GM23338 (cell line): ENCODE measurements around the gene RABL3. TPM values are rescaled to one million over a fixed set of nuclear protein-coding genes. Genes with fewer than 3 reads are reported as not detected.

Experiments
- ATAC-seq: fragments of 200-7000 bp; cut with Tn5 transposase; 3 replicates; pipeline ENCODE4 v1.9.1; 2020
- DNase-seq: peaks from one replicate; pipeline ENCODE4 v3.0.0-alpha.2; 2015; ENCODE audit warnings: low spot score
- H2AFZ ChIP-seq: fragments of 200-600 bp; sonication (generic); 2 replicates; pipeline ENCODE4 v1.8.0; 2016; ENCODE audit warnings: antibody characterized with exemption, mild to moderate bottlenecking, moderate library complexity
- H3F3A ChIP-seq: fragments of 200-600 bp; sonication (generic); replicated peaks from 2 replicates; pipeline ENCODE4 v1.8.0; 2017; ENCODE audit warnings: antibody characterized with exemption, mixed run types, low read depth
- H3K27ac ChIP-seq: fragments of 200-600 bp; sonication (generic); 2 replicates; pipeline ENCODE4 v1.6.1; 2016; ENCODE audit warnings: low read depth
- H3K27me3 ChIP-seq: fragments of 200-600 bp; sonication (generic); 2 replicates; pipeline ENCODE4 v1.8.0; 2016; ENCODE audit warnings: mild to moderate bottlenecking, mixed run types, moderate library complexity; ENCODE audit not compliant: insufficient read depth
- H3K36me3 ChIP-seq: fragments of 200-600 bp; sonication (generic); 2 replicates; pipeline ENCODE4 v1.8.0; 2016; ENCODE audit warnings: mild to moderate bottlenecking; ENCODE audit not compliant: insufficient read depth
- H3K4me1 ChIP-seq: fragments of 200-600 bp; sonication (generic); 2 replicates; pipeline ENCODE4 v1.8.0; 2016; ENCODE audit warnings: mild to moderate bottlenecking, moderate library complexity; ENCODE audit not compliant: insufficient read depth
- H3K4me2 ChIP-seq: fragments of 200-600 bp; sonication (generic); 2 replicates; pipeline ENCODE4 v1.7.1; 2017; ENCODE audit warnings: mixed run types
- H3K4me3 ChIP-seq: fragments of 200-600 bp; sonication (generic); 2 replicates; pipeline ENCODE4 v1.6.1; 2016; ENCODE audit warnings: mixed run types
- H3K79me2 ChIP-seq: fragments of 200-600 bp; sonication (generic); replicated peaks from 2 replicates; pipeline ENCODE4 v1.8.0; 2017; ENCODE audit warnings: mild to moderate bottlenecking; ENCODE audit not compliant: insufficient read depth
- H3K9me2 ChIP-seq: fragments of 200-600 bp; sonication (generic); 2 replicates; pipeline ENCODE4 v1.8.0; 2017; ENCODE audit not compliant: insufficient read depth
- H4K20me1 ChIP-seq: fragments of 200-600 bp; sonication (generic); replicated peaks from 2 replicates; pipeline ENCODE4 v1.8.0; 2017; ENCODE audit warnings: mild to moderate bottlenecking; ENCODE audit not compliant: insufficient read depth
- H3K27ac Mint-ChIP-seq: 2 replicates; pipeline ENCODE4 v1.8.0; 2020; ENCODE audit warnings: inconsistent platforms, mild to moderate bottlenecking, moderate library complexity, mixed read lengths
- H3K27me3 Mint-ChIP-seq: 3 replicates; pipeline ENCODE4 v1.8.0; 2022; ENCODE audit warnings: low read depth, mild to moderate bottlenecking, moderate library complexity, mixed read lengths, inconsistent platforms; ENCODE audit not compliant: insufficient read depth, poor library complexity
- H3K36me3 Mint-ChIP-seq: 3 replicates; pipeline ENCODE4 v1.8.0; 2021; ENCODE audit warnings: low read depth, mild to moderate bottlenecking, inconsistent platforms, moderate library complexity, mixed read lengths
- H3K4me1 Mint-ChIP-seq: 3 replicates; pipeline ENCODE4 v1.8.0; 2020; ENCODE audit warnings: mild to moderate bottlenecking, inconsistent platforms, mixed read lengths
- H3K4me3 Mint-ChIP-seq: 3 replicates; pipeline ENCODE4 v1.8.0; 2021; ENCODE audit warnings: moderate library complexity, mild to moderate bottlenecking, inconsistent platforms, mixed read lengths
- H3K9me3 Mint-ChIP-seq: 3 replicates; pipeline ENCODE4 v1.8.0; 2020; ENCODE audit warnings: moderate library complexity, mild to moderate bottlenecking, inconsistent platforms, mixed read lengths
- CREB1 ChIP-seq: fragments of 250-450 bp; sonication (Bioruptor Pico); IDR thresholded peaks from 2 replicates; pipeline ENCODE4 v1.5.0; 2020; ENCODE audit warnings: low read depth, mild to moderate bottlenecking, moderate library complexity
- EZH2 ChIP-seq: fragments of 200-600 bp; sonication (generic); IDR thresholded peaks from one replicate; pipeline ENCODE4 v1.8.0; 2017; ENCODE audit warnings: antibody characterized with exemption, mild to moderate bottlenecking, low read depth; ENCODE audit not compliant: unreplicated experiment
- JUNB ChIP-seq: IDR thresholded peaks from one replicate; pipeline ENCODE4 v1.6.1; 2016; ENCODE audit warnings: antibody characterized with exemption; ENCODE audit not compliant: unreplicated experiment
- NANOG ChIP-seq: IDR thresholded peaks from 2 replicates; pipeline ENCODE4 v1.6.1; 2016; ENCODE audit warnings: antibody characterized with exemption, borderline replicate concordance
- POLR2AphosphoS5 ChIP-seq: IDR thresholded peaks from 2 replicates; pipeline ENCODE4 v1.6.1; 2016; ENCODE audit warnings: antibody characterized with exemption, low read depth
- STAT1 ChIP-seq: IDR thresholded peaks from one replicate; pipeline ENCODE4 v1.6.1; 2016; ENCODE audit warnings: antibody characterized with exemption; ENCODE audit not compliant: unreplicated experiment
- ZNF331 ChIP-seq: fragments of 250-450 bp; sonication (Bioruptor Pico); IDR thresholded peaks from 2 replicates; pipeline ENCODE4 v1.5.0; 2020; ENCODE audit warnings: low read depth, mild to moderate bottlenecking, moderate library complexity
- polyA plus RNA-seq: library from polyadenylated mRNA; unstranded; fragments of >200 nt; fragmentation: Nextera tagmentation; extraction: Ambion mirVana; gene quantifications from 2 replicates; pipeline ENCODE4 v1.2.1, GENCODE V29; 2016
- total RNA-seq: library from RNA; depleted of rRNA; stranded (reverse); fragments of >200 nt; shearing (Covaris generic); gene quantifications from 2 replicates; pipeline ENCODE4 v1.2.3, GENCODE V29; 2014
- TF ChIP-seq, protein P1 (sequence below): IDR thresholded peaks from one replicate; pipeline ENCODE4 v1.6.1; 2018; ENCODE audit warnings: antibody characterized with exemption; ENCODE audit not compliant: unreplicated experiment
- TF ChIP-seq, protein P2 (sequence below), 2 experiments: fragments of 200-600 bp in 1 of 2; sonication (generic) in 1 of 2; conservative IDR thresholded peaks; 2 replicates each; pipeline versions ENCODE4 v1.5.1 to v1.6.1; 2016 to 2017; ENCODE audit warnings: antibody characterized with exemption in 2 of 2, low read depth in 2 of 2, mild to moderate bottlenecking in 2 of 2, moderate library complexity in 1 of 2
- TF ChIP-seq, protein P3 (sequence below): fragments of 250-450 bp; sonication (Bioruptor Pico); IDR thresholded peaks from 2 replicates; pipeline ENCODE4 v1.5.0; 2020; ENCODE audit warnings: mild to moderate bottlenecking, moderate library complexity
- TF ChIP-seq, protein P4 (sequence below): IDR thresholded peaks from 2 replicates; pipeline ENCODE4 v1.6.1; 2016; ENCODE audit warnings: antibody characterized with exemption

RABL3 gene
- total and polyA plus RNA-seq, 2 experiments from 2014 or later = 7.8 to 9.8 TPM

DNA sequence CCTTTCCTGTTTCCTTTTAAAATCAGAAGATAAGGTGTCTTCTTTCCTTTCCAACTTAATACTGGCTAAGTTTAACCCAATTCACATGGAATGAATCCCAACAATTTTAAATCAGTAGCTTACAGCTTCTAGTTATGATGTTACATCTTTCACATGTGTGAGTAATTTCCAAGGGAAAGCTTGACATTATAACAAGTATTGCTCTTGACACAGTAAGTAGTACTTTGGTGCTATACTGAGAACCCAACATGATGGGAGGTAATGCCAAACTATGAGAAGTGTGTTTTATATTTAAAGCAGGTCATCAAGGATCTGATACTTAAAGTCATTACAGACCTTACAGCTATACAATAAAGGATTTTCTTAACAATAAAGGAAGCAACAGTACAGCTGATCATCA lies 29.1 kb downstream of the RABL3 start (continued):
- TF ChIP-seq, protein P1, sequence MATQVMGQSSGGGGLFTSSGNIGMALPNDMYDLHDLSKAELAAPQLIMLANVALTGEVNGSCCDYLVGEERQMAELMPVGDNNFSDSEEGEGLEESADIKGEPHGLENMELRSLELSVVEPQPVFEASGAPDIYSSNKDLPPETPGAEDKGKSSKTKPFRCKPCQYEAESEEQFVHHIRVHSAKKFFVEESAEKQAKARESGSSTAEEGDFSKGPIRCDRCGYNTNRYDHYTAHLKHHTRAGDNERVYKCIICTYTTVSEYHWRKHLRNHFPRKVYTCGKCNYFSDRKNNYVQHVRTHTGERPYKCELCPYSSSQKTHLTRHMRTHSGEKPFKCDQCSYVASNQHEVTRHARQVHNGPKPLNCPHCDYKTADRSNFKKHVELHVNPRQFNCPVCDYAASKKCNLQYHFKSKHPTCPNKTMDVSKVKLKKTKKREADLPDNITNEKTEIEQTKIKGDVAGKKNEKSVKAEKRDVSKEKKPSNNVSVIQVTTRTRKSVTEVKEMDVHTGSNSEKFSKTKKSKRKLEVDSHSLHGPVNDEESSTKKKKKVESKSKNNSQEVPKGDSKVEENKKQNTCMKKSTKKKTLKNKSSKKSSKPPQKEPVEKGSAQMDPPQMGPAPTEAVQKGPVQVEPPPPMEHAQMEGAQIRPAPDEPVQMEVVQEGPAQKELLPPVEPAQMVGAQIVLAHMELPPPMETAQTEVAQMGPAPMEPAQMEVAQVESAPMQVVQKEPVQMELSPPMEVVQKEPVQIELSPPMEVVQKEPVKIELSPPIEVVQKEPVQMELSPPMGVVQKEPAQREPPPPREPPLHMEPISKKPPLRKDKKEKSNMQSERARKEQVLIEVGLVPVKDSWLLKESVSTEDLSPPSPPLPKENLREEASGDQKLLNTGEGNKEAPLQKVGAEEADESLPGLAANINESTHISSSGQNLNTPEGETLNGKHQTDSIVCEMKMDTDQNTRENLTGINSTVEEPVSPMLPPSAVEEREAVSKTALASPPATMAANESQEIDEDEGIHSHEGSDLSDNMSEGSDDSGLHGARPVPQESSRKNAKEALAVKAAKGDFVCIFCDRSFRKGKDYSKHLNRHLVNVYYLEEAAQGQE = no peak
- no peak for TF ChIP-seq EZH2
- no peak for TF ChIP-seq STAT1

DNA sequence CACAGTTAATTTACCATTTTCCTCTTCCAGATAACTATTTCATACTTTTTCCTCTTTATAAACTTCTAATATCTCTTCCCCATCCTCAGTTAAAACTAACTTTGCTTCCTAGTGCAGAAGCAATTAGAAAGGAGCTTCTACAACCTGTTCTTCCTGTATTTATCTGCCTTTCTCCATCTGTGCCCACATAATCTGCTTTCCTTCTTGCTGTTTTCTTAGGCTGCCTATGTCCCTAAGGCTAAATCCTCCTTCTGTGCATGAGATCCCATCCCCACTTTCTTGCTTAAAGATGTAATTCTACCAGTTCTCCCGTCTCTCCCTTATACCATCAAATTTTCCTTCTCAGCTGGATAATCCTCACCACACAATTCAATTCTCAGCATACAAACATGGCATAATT lies 31.9 kb downstream of the RABL3 start:
- H3K36me3 ChIP-seq = no peaks in the 10 kb centered on the region
- Mint-ChIP-seq H3K27me3 (no peaks in the 10 kb centered on the region), H3K36me3 (no peaks in the 10 kb centered on the region), H3K4me1 (peaks cover 3% of the 10 kb centered on the region; the same call in 2 of the 3 replicates), H3K27ac (no peak overlapping the region), H3K4me3 (no peak overlapping the region), H3K9me3 (no peaks in the 10 kb centered on the region)
- H3K4me2 ChIP-seq = no peak overlapping the region
- H3K27me3 ChIP-seq = no peaks in the 10 kb centered on the region
- no peaks in the 10 kb centered on the region for H3K9me2 ChIP-seq
- ATAC-seq (no peak), DNase-seq (no peak)
- no peaks in the 10 kb centered on the region for H4K20me1 ChIP-seq
- H3K4me1 ChIP-seq = no peaks in the 10 kb centered on the region
- no peaks in the 10 kb centered on the region for H3K79me2 ChIP-seq
- H3F3A ChIP-seq = no peaks in the 10 kb centered on the region
- H3K27ac ChIP-seq = no peak overlapping the region
- H3K4me3 ChIP-seq = no peak overlapping the region
- no peak overlapping the region for H2AFZ ChIP-seq
- TF ChIP-seq NANOG = no peak
- no peak for TF ChIP-seq CREB1 (CRISPR knock-in tag)
- no peak for TF ChIP-seq ZNF331 (CRISPR knock-in tag)
- TF ChIP-seq EZH2 = no peak
- TF ChIP-seq POLR2AphosphoS5 = no peak
- TF ChIP-seq STAT1 = no peak
- TF ChIP-seq, protein P2, sequence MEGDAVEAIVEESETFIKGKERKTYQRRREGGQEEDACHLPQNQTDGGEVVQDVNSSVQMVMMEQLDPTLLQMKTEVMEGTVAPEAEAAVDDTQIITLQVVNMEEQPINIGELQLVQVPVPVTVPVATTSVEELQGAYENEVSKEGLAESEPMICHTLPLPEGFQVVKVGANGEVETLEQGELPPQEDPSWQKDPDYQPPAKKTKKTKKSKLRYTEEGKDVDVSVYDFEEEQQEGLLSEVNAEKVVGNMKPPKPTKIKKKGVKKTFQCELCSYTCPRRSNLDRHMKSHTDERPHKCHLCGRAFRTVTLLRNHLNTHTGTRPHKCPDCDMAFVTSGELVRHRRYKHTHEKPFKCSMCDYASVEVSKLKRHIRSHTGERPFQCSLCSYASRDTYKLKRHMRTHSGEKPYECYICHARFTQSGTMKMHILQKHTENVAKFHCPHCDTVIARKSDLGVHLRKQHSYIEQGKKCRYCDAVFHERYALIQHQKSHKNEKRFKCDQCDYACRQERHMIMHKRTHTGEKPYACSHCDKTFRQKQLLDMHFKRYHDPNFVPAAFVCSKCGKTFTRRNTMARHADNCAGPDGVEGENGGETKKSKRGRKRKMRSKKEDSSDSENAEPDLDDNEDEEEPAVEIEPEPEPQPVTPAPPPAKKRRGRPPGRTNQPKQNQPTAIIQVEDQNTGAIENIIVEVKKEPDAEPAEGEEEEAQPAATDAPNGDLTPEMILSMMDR (conservative IDR thresholded peaks at IDR 0.05; ENCODE audit: low read depth in 2 of 2) = no peak
- TF ChIP-seq, protein P3, sequence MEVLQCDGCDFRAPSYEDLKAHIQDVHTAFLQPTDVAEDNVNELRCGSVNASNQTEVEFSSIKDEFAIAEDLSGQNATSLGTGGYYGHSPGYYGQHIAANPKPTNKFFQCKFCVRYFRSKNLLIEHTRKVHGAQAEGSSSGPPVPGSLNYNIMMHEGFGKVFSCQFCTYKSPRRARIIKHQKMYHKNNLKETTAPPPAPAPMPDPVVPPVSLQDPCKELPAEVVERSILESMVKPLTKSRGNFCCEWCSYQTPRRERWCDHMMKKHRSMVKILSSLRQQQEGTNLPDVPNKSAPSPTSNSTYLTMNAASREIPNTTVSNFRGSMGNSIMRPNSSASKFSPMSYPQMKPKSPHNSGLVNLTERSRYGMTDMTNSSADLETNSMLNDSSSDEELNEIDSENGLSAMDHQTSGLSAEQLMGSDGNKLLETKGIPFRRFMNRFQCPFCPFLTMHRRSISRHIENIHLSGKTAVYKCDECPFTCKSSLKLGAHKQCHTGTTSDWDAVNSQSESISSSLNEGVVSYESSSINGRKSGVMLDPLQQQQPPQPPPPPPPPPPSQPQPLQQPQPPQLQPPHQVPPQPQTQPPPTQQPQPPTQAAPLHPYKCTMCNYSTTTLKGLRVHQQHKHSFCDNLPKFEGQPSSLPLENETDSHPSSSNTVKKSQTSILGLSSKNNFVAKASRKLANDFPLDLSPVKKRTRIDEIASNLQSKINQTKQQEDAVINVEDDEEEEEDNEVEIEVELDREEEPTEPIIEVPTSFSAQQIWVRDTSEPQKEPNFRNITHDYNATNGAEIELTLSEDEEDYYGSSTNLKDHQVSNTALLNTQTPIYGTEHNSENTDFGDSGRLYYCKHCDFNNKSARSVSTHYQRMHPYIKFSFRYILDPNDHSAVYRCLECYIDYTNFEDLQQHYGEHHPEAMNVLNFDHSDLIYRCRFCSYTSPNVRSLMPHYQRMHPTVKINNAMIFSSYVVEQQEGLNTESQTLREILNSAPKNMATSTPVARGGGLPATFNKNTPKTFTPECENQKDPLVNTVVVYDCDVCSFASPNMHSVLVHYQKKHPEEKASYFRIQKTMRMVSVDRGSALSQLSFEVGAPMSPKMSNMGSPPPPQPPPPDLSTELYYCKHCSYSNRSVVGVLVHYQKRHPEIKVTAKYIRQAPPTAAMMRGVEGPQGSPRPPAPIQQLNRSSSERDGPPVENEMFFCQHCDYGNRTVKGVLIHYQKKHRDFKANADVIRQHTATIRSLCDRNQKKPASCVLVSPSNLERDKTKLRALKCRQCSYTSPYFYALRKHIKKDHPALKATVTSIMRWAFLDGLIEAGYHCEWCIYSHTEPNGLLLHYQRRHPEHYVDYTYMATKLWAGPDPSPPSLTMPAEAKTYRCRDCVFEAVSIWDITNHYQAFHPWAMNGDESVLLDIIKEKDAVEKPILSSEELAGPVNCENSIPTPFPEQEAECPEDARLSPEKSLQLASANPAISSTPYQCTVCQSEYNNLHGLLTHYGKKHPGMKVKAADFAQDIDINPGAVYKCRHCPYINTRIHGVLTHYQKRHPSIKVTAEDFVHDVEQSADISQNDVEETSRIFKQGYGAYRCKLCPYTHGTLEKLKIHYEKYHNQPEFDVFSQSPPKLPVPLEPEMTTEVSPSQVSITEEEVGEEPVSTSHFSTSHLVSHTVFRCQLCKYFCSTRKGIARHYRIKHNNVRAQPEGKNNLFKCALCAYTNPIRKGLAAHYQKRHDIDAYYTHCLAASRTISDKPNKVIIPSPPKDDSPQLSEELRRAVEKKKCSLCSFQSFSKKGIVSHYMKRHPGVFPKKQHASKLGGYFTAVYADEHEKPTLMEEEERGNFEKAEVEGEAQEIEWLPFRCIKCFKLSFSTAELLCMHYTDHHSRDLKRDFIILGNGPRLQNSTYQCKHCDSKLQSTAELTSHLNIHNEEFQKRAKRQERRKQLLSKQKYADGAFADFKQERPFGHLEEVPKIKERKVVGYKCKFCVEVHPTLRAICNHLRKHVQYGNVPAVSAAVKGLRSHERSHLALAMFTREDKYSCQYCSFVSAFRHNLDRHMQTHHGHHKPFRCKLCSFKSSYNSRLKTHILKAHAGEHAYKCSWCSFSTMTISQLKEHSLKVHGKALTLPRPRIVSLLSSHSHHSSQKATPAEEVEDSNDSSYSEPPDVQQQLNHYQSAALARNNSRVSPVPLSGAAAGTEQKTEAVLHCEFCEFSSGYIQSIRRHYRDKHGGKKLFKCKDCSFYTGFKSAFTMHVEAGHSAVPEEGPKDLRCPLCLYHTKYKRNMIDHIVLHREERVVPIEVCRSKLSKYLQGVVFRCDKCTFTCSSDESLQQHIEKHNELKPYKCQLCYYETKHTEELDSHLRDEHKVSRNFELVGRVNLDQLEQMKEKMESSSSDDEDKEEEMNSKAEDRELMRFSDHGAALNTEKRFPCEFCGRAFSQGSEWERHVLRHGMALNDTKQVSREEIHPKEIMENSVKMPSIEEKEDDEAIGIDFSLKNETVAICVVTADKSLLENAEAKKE (CRISPR knock-in tag) = no peak
- no peak for TF ChIP-seq JUNB
- TF ChIP-seq, protein P4, sequence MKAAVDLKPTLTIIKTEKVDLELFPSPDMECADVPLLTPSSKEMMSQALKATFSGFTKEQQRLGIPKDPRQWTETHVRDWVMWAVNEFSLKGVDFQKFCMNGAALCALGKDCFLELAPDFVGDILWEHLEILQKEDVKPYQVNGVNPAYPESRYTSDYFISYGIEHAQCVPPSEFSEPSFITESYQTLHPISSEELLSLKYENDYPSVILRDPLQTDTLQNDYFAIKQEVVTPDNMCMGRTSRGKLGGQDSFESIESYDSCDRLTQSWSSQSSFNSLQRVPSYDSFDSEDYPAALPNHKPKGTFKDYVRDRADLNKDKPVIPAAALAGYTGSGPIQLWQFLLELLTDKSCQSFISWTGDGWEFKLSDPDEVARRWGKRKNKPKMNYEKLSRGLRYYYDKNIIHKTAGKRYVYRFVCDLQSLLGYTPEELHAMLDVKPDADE = no peak
